Colon (tissue), 2 donors: ENCODE measurements around the gene ERVK3-1.
"Not testable (repeated sequence)": the region's sequence is repeated elsewhere in the genome, so short reads cannot be mapped to it uniquely, and the experiment has no call there.

Experiments used
- FAIRE-seq: peaks from 2 replicates; lab custom pipeline; 2012; peaks lifted over from hg19 to GRCh38; lab: Jason Lieb, UNC
- donor health status: control.
- donor health status: control.

ERVK3-1 gene

GRCh38 chr19:58304748-58305064 lies 471 bp upstream of the ERVK3-1 start:
- no peak for FAIRE-seq

- no peak for FAIRE-seq
These were observed 751 bp downstream of the ERVK3-1 start for GRCh38 chr19:58305932-58306323.

- no peak for FAIRE-seq
These were observed 2.6 kb downstream of the ERVK3-1 start for GRCh38 chr19:58307736-58308135.

- FAIRE-seq, result not testable (repeated sequence)
These were observed 5.5 kb downstream of the ERVK3-1 start for GRCh38 chr19:58310685-58311084.

GRCh38 chr19:58311345-58311865 lies 6.2 kb downstream of the ERVK3-1 start:
- FAIRE-seq, result no peak

- FAIRE-seq, result no peak
These were observed 10.4 kb downstream of the ERVK3-1 start for GRCh38 chr19:58315580-58315979.

- FAIRE-seq, result no peak
These were observed 12.4 kb downstream of the ERVK3-1 start for GRCh38 chr19:58317476-58318072.

GRCh38 chr19:58318297-58318696 lies 13.1 kb downstream of the ERVK3-1 start:
- FAIRE-seq, result no peak

- FAIRE-seq, result no peak
These were observed 14.1 kb downstream of the ERVK3-1 start for GRCh38 chr19:58319241-58319640.

GRCh38 chr19:58325311-58326022 lies 20.3 kb downstream of the ERVK3-1 start:
- FAIRE-seq, result no peak

- no peak for FAIRE-seq
These were observed 21.3 kb downstream of the ERVK3-1 start for GRCh38 chr19:58326501-58326913.

GRCh38 chr19:58326914-58327726 lies 21.9 kb downstream of the ERVK3-1 start, which contains the start of gene ZSCAN22:
ZSCAN22 (plus strand) TSS chr19:58326994; CDS start chr19:58334803, 7,809 bp downstream.
- no peak for FAIRE-seq

GRCh38 chr19:58328999-58329398 lies 23.8 kb downstream of the ERVK3-1 start:
- FAIRE-seq, result no peak

- FAIRE-seq, result no peak
These were observed 25.3 kb downstream of the ERVK3-1 start for GRCh38 chr19:58330458-58330857.

GRCh38 chr19:58332697-58333096 lies 27.5 kb downstream of the ERVK3-1 start:
- no peak for FAIRE-seq

- FAIRE-seq, result no peak
These were observed 29.6 kb downstream of the ERVK3-1 start for GRCh38 chr19:58334691-58335249.

GRCh38 chr19:58335630-58336029 lies 30.5 kb downstream of the ERVK3-1 start:
- no peak for FAIRE-seq

- no peak for FAIRE-seq
These were observed 31.0 kb downstream of the ERVK3-1 start for GRCh38 chr19:58336216-58336615.

GRCh38 chr19:58336820-58337219 lies 31.6 kb downstream of the ERVK3-1 start:
- FAIRE-seq, result no peak

GRCh38 chr19:58338336-58338735 lies 33.2 kb downstream of the ERVK3-1 start:
- no peak for FAIRE-seq

- no peak for FAIRE-seq
These were observed 33.8 kb downstream of the ERVK3-1 start for GRCh38 chr19:58338825-58339558.

GRCh38 chr19:58345558-58345957 lies 40.4 kb downstream of the ERVK3-1 start:
- no peak for FAIRE-seq
